ENCODE measurements around the gene NECTIN3. TPM values are rescaled to one million over a fixed set of nuclear protein-coding genes. Genes with fewer than 3 reads are reported as not detected.

Gene NECTIN3
- total RNA-seq, 1 donor from 2014 or later, result 25.2 TPM

GRCh38 chr3:111081008-111081545 is 9.5 kb downstream of the NECTIN3 start:
- ATAC-seq (no peak), DNase-seq (ENCODE audit: low spot score) (no peak)

GRCh38 chr3:111084911-111085310 is 13.3 kb downstream of the NECTIN3 start:
- ATAC-seq, result peak; percentile 80
- no peak for DNase-seq (ENCODE audit: low spot score)

- DNase-seq (ENCODE audit: low spot score) (no peak), ATAC-seq (peak; percentile 77)
These were observed 16.4 kb downstream of the NECTIN3 start for GRCh38 chr3:111087924-111088469.

GRCh38 chr3:111096487-111097209 is 25.0 kb downstream of the NECTIN3 start:
- ATAC-seq (no peak), DNase-seq (ENCODE audit: low spot score) (no peak)

GRCh38 chr3:111103807-111104206 is 32.2 kb downstream of the NECTIN3 start:
- DNase-seq (ENCODE audit: low spot score), result no peak
- no peak for ATAC-seq

GRCh38 chr3:111106993-111107661 is 35.5 kb downstream of the NECTIN3 start:
- DNase-seq (ENCODE audit: low spot score) (no peak), ATAC-seq (peak; percentile 68)

- DNase-seq (ENCODE audit: low spot score), result no peak
- no peak for ATAC-seq
These were observed 36.0 kb downstream of the NECTIN3 start for GRCh38 chr3:111107662-111108035.

GRCh38 chr3:111112913-111113312 is 41.3 kb downstream of the NECTIN3 start:
- DNase-seq (ENCODE audit: low spot score), result no peak
- no peak for ATAC-seq

GRCh38 chr3:111128884-111129283 is 57.3 kb downstream of the NECTIN3 start:
- no peak for ATAC-seq
- DNase-seq (ENCODE audit: low spot score), result no peak

- ATAC-seq (no peak), DNase-seq (ENCODE audit: low spot score) (no peak)
These were observed 59.2 kb downstream of the NECTIN3 start for GRCh38 chr3:111130827-111131226.

- DNase-seq (ENCODE audit: low spot score), result no peak
- no peak for ATAC-seq
These were observed 62.7 kb downstream of the NECTIN3 start for GRCh38 chr3:111134302-111134701.

GRCh38 chr3:111151438-111151837 is 79.8 kb downstream of the NECTIN3 start:
- DNase-seq (ENCODE audit: low spot score) (no peak), ATAC-seq (no peak)

GRCh38 chr3:111152496-111152895 is 80.9 kb downstream of the NECTIN3 start:
- DNase-seq (ENCODE audit: low spot score) (no peak), ATAC-seq (no peak)

GRCh38 chr3:111156517-111156916 is 84.9 kb downstream of the NECTIN3 start:
- DNase-seq (ENCODE audit: low spot score) (no peak), ATAC-seq (no peak)

GRCh38 chr3:111159391-111159790 is 87.8 kb downstream of the NECTIN3 start:
- DNase-seq (ENCODE audit: low spot score), result no peak

GRCh38 chr3:111164621-111165020 is 93.0 kb downstream of the NECTIN3 start:
- ATAC-seq, result peak; percentile 66

More at GRCh38 chr3:111159391-111159790, 87.8 kb downstream of the NECTIN3 start:
- no peak for ATAC-seq

GRCh38 chr3:111165411-111165810 is 93.8 kb downstream of the NECTIN3 start:
- no peak for ATAC-seq
- no peak for DNase-seq (ENCODE audit: low spot score)

More at GRCh38 chr3:111164621-111165020, 93.0 kb downstream of the NECTIN3 start:
- DNase-seq (ENCODE audit: low spot score), result no peak

- ATAC-seq (no peak), DNase-seq (ENCODE audit: low spot score) (no peak)
These were observed 101.8 kb downstream of the NECTIN3 start for GRCh38 chr3:111173328-111173900.

- DNase-seq (ENCODE audit: low spot score) (no peak), ATAC-seq (no peak)
These were observed 102.3 kb downstream of the NECTIN3 start for GRCh38 chr3:111173906-111174305.

- no peak for ATAC-seq
- DNase-seq (ENCODE audit: low spot score), result no peak
These were observed 118.9 kb downstream of the NECTIN3 start for GRCh38 chr3:111190518-111190917.

GRCh38 chr3:111193472-111193871 is 121.9 kb downstream of the NECTIN3 start:
- DNase-seq (ENCODE audit: low spot score) (no peak), ATAC-seq (no peak)
